Ovary (tissue), 9 donors: ENCODE results near the gene POU2F3. TPM values are rescaled to one million over a fixed set of nuclear protein-coding genes. Genes with fewer than 3 reads are reported as not detected.

Experiments
- DNase-seq, 5 donors: peaks; one replicate each; pipeline ENCODE4 v3.0.0-alpha.2; 2019 to 2020
- H3K27ac ChIP-seq, 2 donors: fragments of 200-600 bp; one replicate each; pipeline versions ENCODE4 v1.5.1 to v1.8.0; 2019 to 2022
- H3K27me3 ChIP-seq: fragments of 200-600 bp; one replicate; pipeline ENCODE4 v1.8.0; 2022
- H3K36me3 ChIP-seq: fragments of 200-600 bp; sonication (generic); one replicate; pipeline ENCODE4 v1.5.1; 2019
- H3K4me1 ChIP-seq: one replicate; pipeline ENCODE4 v1.8.1; 2013; ENCODE audit warnings: mild to moderate bottlenecking, moderate library complexity; ENCODE audit not compliant: insufficient read depth
- H3K4me3 ChIP-seq: fragments of 200-600 bp; sonication (generic); one replicate; pipeline ENCODE4 v1.5.1; 2017
- H3K9me3 ChIP-seq, 2 donors: fragments of 200-600 bp in 1 of 2; sonication (generic) in 1 of 2; one replicate each; pipeline versions ENCODE4 v1.5.1 to v1.8.1; 2013 to 2019; ENCODE audit warnings: mild to moderate bottlenecking in 1 of 2, moderate library complexity in 1 of 2
- CTCF ChIP-seq, 3 donors: fragments of 450-650 bp in 2 of 3; fragments of 200-600 bp in 1 of 3; IDR thresholded peaks; one replicate each; pipeline versions ENCODE4 v1.5.1 to v1.8.0; 2016 to 2022; ENCODE audit warnings: antibody characterized with exemption in 3 of 3, mild to moderate bottlenecking in 1 of 3
- EP300 ChIP-seq: sonication (generic); formaldehyde crosslinking; IDR thresholded peaks from one replicate; pipeline ENCODE4 v1.6.1; 2017; ENCODE audit warnings: antibody characterized with exemption
- POLR2A ChIP-seq: fragments of 450-650 bp; IDR thresholded peaks from one replicate; pipeline ENCODE4 v1.6.1; 2017; ENCODE audit warnings: antibody characterized with exemption, mild to moderate bottlenecking, moderate library complexity
- WGBS, 3 donors: extraction: QIAGEN DNeasy Blood & Tissue Kit in 1 of 3; methylation state at CpG; one replicate each; pipeline versions ENCODE4 v1.1.5 to v1.1.7; 2013 to 2017; 5-methylcytosine and 5-hydroxymethylcytosine counted together
- intact Hi-C, 4 donors: fragments of 100-400 bp; cut with DNase I; formaldehyde crosslinking; loops; one replicate each; pipeline versions ENCODE4 v1.11.0 to v1.15.1; 2022 to 2023
- polyA plus RNA-seq, 2 donors: library from polyadenylated mRNA; stranded (reverse); fragments of 200-250 nt in 1 of 2; fragments of 350-450 nt in 1 of 2; fragmentation: Illumina TruSeq in 1 of 2; extraction: RNeasy Lipid Tissue Mini Kit (QIAGEN cat#74804) in 1 of 2; gene quantifications; one replicate each; pipeline ENCODE4 v1.2.3, GENCODE V29; 2013 to 2014
- total RNA-seq, 7 donors: library from RNA; depleted of rRNA in 2 of 7; stranded (reverse); fragments of >200 nt in 2 of 7; fragmentation: NEBNext Ultra II Directional in 3 of 7; extraction: Animal tissue kit (Norgen Biotek cat#: 25700) in 3 of 7; gene quantifications; one replicate each; pipeline versions ENCODE4 v1.1.0 to v1.2.4, GENCODE V29; 2016 to 2023
- donor health status: DM: no; HTN: no; CAD: no; lungs with moderate emphysema.
- donor health status: DM: no; HTN: no; CAD: no.
- donor health status: Bipolar disorder and iron deficiency.
- donor health status: DM: yes; HTN: yes; CAD: no.
- donor health status: DM: no; HTN: no; CAD: no.
- donor health status: DM: yes; HTN: yes; CAD: no.

The POU2F3 gene
- total and polyA plus RNA-seq, 9 donors: 0.05 to 1.0 (median 0.22) TPM; not detected in 2

DNA sequence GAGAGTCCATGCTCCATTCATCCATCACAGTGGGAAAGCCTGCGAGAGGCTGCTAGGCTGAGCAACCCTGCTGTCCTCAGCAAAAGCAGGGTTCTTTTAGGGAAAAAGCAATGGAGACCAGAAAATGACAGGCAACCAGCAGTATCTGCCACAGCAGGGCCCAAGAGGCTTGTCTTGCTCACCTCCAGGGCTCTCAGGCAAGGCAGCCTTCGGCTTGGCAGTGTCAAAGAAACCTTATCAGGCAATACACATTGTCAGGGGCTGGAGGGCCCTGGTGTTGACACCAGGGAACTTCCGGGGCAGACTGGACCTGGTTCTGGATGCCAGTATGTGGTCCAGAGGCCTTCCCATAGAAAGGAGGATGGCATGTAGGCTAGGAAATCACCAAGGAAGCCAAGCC, 74.9 kb downstream of the POU2F3 start:
- DNase-seq: no peak
- Histone ChIP-seq H3K9me3 (no peaks in the 10 kb centered on the region), H3K36me3 (no peaks in the 10 kb centered on the region), H3K27ac (no peak overlapping the region), H3K27me3 (no peaks in the 10 kb centered on the region), H3K4me3 (no peak overlapping the region), H3K4me1 (peaks cover 8% of the 10 kb centered on the region)
- no peak for TF ChIP-seq POLR2A
- 87 to 96% (median 93%) methylated on average over 3 of the region's 3 CpGs for WGBS, 3 donors
- intact Hi-C loops: no loop called here

DNA sequence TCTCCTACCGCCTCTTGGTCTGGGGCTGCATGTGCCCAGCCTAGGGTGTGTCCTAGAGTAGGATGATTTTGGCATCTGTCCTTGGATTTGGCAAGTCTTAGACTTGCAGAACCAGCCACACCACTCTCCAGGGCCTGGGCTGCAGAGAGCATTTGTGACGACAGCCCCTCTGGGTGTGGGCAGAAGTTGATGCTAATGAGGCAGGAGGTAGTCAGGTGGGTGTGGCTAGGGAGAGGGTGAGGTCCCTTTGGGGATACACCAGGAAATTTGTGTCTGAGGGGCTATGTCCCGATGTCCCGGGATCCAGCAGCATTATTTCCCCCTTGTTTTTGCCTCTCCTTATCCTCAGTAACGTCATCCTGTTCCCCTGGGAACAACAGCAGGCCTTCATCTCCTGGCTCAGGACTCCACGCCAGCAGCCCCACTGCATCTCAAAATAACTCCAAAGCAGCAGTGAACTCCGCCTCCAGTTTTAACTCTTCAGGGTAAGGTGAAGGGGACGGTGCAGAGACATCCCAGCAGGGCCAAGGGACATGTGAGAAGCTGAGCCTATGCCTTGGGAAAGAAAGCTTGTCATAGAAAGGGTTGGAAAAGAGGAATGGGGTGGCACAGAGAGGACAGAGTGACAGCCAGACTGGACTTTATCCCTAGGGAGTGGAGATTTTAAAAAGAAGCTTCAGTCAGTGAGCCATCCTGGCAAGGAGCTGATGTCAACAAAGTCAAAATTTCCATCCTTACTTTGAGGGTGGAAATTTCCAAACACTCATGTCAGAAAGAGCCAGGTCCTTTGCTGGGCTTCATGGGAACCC, 77.1 kb downstream of the POU2F3 start:
- Histone ChIP-seq H3K9me3 (no peaks in the 10 kb centered on the region), H3K27ac (peak overlapping the region in 1 of 2 donors; percentile 63), H3K27me3 (no peaks in the 10 kb centered on the region), H3K36me3 (no peaks in the 10 kb centered on the region), H3K4me3 (no peak overlapping the region), H3K4me1 (peaks cover 8% of the 10 kb centered on the region)
- WGBS, 3 donors: 5 to 11% (median 9%) methylated on average over 8 of the region's 8 CpGs
- intact Hi-C loops: no loop called here
- peak; percentile 76 to 84 (median 79) for DNase-seq
- no peak for TF ChIP-seq POLR2A
- no peak for TF ChIP-seq CTCF (IDR thresholded peaks at IDR 0.05)
- TF ChIP-seq EP300: no peak

GRCh38 chr11:120317689-120318480, 77.9 kb downstream of the POU2F3 start:
- Histone ChIP-seq H3K36me3 (no peaks in the 10 kb centered on the region), H3K4me1 (peaks cover 8% of the 10 kb centered on the region), H3K4me3 (no peak overlapping the region), H3K9me3 (no peaks in the 10 kb centered on the region), H3K27me3 (no peaks in the 10 kb centered on the region), H3K27ac (peak overlapping the region in 1 of 2 donors; percentile 63)
- intact Hi-C loops: no loop called here
- DNase-seq: no peak
- 71 to 81% (median 77%) methylated on average over 10 of the region's 10 CpGs for WGBS, 3 donors
- TF ChIP-seq CTCF (IDR thresholded peaks at IDR 0.05): no peak
- no peak for TF ChIP-seq EP300
- TF ChIP-seq POLR2A: no peak

DNA sequence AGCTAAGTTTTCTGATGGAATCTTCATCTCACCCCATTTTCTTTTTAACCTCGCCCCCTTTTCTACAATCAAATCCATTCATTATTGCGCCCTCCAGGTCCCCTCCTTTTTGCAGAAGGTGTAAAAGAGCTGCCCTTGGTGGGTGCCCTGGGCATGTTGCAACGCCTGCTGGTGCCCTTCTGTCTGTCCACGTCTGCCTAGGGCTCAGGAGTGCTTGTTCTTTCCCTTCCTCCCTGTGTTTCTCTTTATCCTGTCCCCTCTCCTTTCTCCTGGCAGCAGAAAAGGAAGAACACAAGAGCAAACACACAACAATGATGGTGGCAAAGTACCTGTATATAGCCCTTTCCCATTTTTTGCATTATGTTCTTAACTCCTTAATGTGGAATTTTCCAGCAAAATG, 79.0 kb downstream of the POU2F3 start:
- intact Hi-C loops: no loop called here

More for the DNA sequence above, 79.0 kb downstream of the POU2F3 start:
- 73 to 88% (median 87%) methylated on average over 4 of the region's 4 CpGs for WGBS, 3 donors
- no peaks in the 10 kb centered on the region for H3K9me3 ChIP-seq
- peaks cover 8% of the 10 kb centered on the region for H3K4me1 ChIP-seq
- TF ChIP-seq POLR2A: no peak
- no peak for TF ChIP-seq CTCF (IDR thresholded peaks at IDR 0.05)
- TF ChIP-seq EP300: no peak
- no peaks in the 10 kb centered on the region for H3K36me3 ChIP-seq
- H3K27me3 ChIP-seq: no peaks in the 10 kb centered on the region
- no peak overlapping the region for H3K4me3 ChIP-seq
- DNase-seq: no peak
- no peak overlapping the region for H3K27ac ChIP-seq
